Panc1 (cell line): ENCODE measurements around the gene CD5L. TPM values are rescaled to one million over a fixed set of nuclear protein-coding genes. Genes with fewer than 3 reads are reported as not detected.

Experiments used
- ATAC-seq: fragments of 200-7000 bp; cut with Tn5 transposase; 2 replicates; pipeline ENCODE4 v1.9.1; 2020; ENCODE audit warnings: mild to moderate bottlenecking, moderate library complexity
- BruUV-seq: library from RNA; stranded (reverse); fragments of 400-500 nt; replicated peaks from 2 replicates; lab custom pipeline; 2021; lab: Mats Ljungman, UMichigan
- CTCF ChIA-PET: fragments of 300-600 bp; sonication (Branson Sonifier 250); formaldehyde crosslinking; loops from one replicate; lab custom pipeline; 2022; ENCODE audit warnings: antibody characterized with exemption; lab: Charles Lee
- POLR2A ChIA-PET: fragments of 300-600 bp; sonication (Branson Sonifier 250); formaldehyde crosslinking; loops from one replicate; lab custom pipeline; 2022; ENCODE audit warnings: antibody characterized with exemption; lab: Charles Lee
- DNase-seq: peaks from one replicate; pipeline ENCODE4 v3.0.0-alpha.2; 2010; ENCODE audit warnings: low read depth, low spot score
- H3K27ac ChIP-seq: 2 replicates; pipeline ENCODE4 v1.5.1; 2011; ENCODE audit warnings: mild to moderate bottlenecking, low read length, inconsistent platforms
- H3K27me3 ChIP-seq: fragments of 200-500 bp; sonication (Bioruptor generic); 2 replicates; pipeline ENCODE4 v1.6.0; 2014; ENCODE audit warnings: low read length, inconsistent platforms; ENCODE audit not compliant: control insufficient read depth, insufficient read depth
- H3K36me3 ChIP-seq: fragments of 200-500 bp; sonication (Bioruptor generic); 2 replicates; pipeline ENCODE4 v1.5.1; 2014; ENCODE audit warnings: inconsistent platforms, mild to moderate bottlenecking, low read length, moderate library complexity; ENCODE audit not compliant: control insufficient read depth, insufficient read depth
- H3K4me1 ChIP-seq: 2 replicates; pipeline ENCODE4 v1.5.1; 2011; ENCODE audit warnings: inconsistent platforms, mild to moderate bottlenecking, low read length, moderate library complexity; ENCODE audit not compliant: control insufficient read depth, insufficient read depth
- H3K4me3 ChIP-seq, 2 experiments: 2 replicates each; pipeline ENCODE4 v1.5.1; 2011 to 2012; ENCODE audit warnings: low read depth in 2 of 2, low read length in 2 of 2, mild to moderate bottlenecking in 2 of 2, inconsistent platforms in 1 of 2, moderate library complexity in 1 of 2
- H3K9me3 ChIP-seq: fragments of 200-500 bp; sonication (Bioruptor generic); 2 replicates; pipeline ENCODE4 v1.5.1; 2014; ENCODE audit warnings: low read depth, mild to moderate bottlenecking, inconsistent platforms, low read length, moderate library complexity; ENCODE audit not compliant: control insufficient read depth, insufficient read depth
- POLR2AphosphoS5 ChIP-seq: IDR thresholded peaks from 2 replicates; pipeline ENCODE4 v1.6.1; 2012; ENCODE audit warnings: mild to moderate bottlenecking, low read depth, low read length, moderate library complexity
- REST ChIP-seq, 2 experiments: IDR thresholded peaks; 2 replicates each; pipeline ENCODE4 v1.6.1; 2011 to 2012; ENCODE audit warnings: low read depth in 2 of 2, control low read depth in 1 of 2, low read length in 1 of 2, mild to moderate bottlenecking in 1 of 2, moderate library complexity in 1 of 2; ENCODE audit not compliant: insufficient read depth in 1 of 2
- SIN3A ChIP-seq: IDR thresholded peaks from 2 replicates; pipeline ENCODE4 v1.6.1; 2012; ENCODE audit warnings: low read depth, mild to moderate bottlenecking, low read length, moderate library complexity, borderline replicate concordance; ENCODE audit not compliant: insufficient read depth
- TCF7L2 ChIP-seq: IDR thresholded peaks from 2 replicates; pipeline ENCODE4 v1.6.1; 2011; ENCODE audit warnings: mild to moderate bottlenecking, low read depth, low read length, inconsistent platforms
- in situ Hi-C: cut with HindIII; loops from 2 replicates; pipeline ENCODE4 v1.10.0; 2016; ENCODE audit warnings: low sequenced_read_pairs, low pct_unique_long_range_greater_than_20kb
- intact Hi-C: fragments of 100-400 bp; cut with micrococcal nuclease; formaldehyde crosslinking; loops from one replicate; pipeline ENCODE4 v1.10.0; 2022; ENCODE audit not compliant: unreplicated experiment
- total RNA-seq: library from RNA; stranded (reverse); gene quantifications from one replicate; pipeline ENCODE4 v1.2.1, GENCODE V29; 2021; ENCODE audit not compliant: unreplicated experiment
- TF ChIP-seq, protein P1 (sequence below): fragments of 450-650 bp; IDR thresholded peaks from 2 replicates; pipeline ENCODE4 v1.5.1; 2017; ENCODE audit warnings: mild to moderate bottlenecking

Gene CD5L
- total RNA-seq, 1 experiment from 2014 or later: not detected

DNA sequence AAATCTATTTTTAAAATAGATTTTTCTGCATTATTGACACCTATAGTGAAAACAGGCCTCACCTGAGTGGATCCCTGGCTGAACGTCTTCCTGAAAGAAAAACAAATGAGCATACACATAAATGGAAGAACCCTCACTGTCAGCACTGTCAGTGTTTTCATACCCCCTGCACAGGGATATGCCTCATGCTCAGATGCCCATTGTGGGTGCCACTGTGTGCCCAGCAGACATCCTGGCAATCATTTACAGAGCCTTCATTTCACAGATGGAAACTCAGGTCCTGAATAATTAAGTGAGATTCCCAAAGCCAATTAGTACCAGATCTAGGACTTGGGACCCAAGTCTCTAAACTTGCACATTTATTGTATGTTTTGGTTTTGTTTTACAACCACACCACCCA, 41.6 kb downstream of the CD5L start:
- Histone ChIP-seq H3K36me3 (no peaks in the 10 kb centered on the region), H3K4me3 (no peak overlapping the region), H3K4me1 (no peaks in the 10 kb centered on the region), H3K9me3 (no peaks in the 10 kb centered on the region), H3K27ac (no peak overlapping the region), H3K27me3 (peaks cover 2% of the 10 kb centered on the region; the same call in 1 of the 2 replicates)
- no peak for DNase-seq
- ChIA-PET POLR2A (no interaction called here), CTCF (no interaction called here)
- no peak for ATAC-seq
- intact Hi-C loops (no loop called here), in situ Hi-C loops (no loop called here)
- no peak for TF ChIP-seq POLR2AphosphoS5
- TF ChIP-seq SIN3A: no peak
- TF ChIP-seq TCF7L2: no peak
- no peak for TF ChIP-seq REST (IDR thresholded peaks at IDR 0.05; ENCODE audit: insufficient read depth in 1 of 2, low read depth in 2 of 2, low read length in 1 of 2)
- TF ChIP-seq, protein P1, sequence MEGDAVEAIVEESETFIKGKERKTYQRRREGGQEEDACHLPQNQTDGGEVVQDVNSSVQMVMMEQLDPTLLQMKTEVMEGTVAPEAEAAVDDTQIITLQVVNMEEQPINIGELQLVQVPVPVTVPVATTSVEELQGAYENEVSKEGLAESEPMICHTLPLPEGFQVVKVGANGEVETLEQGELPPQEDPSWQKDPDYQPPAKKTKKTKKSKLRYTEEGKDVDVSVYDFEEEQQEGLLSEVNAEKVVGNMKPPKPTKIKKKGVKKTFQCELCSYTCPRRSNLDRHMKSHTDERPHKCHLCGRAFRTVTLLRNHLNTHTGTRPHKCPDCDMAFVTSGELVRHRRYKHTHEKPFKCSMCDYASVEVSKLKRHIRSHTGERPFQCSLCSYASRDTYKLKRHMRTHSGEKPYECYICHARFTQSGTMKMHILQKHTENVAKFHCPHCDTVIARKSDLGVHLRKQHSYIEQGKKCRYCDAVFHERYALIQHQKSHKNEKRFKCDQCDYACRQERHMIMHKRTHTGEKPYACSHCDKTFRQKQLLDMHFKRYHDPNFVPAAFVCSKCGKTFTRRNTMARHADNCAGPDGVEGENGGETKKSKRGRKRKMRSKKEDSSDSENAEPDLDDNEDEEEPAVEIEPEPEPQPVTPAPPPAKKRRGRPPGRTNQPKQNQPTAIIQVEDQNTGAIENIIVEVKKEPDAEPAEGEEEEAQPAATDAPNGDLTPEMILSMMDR: no peak
- BruUV-seq: no TSS peak

DNA sequence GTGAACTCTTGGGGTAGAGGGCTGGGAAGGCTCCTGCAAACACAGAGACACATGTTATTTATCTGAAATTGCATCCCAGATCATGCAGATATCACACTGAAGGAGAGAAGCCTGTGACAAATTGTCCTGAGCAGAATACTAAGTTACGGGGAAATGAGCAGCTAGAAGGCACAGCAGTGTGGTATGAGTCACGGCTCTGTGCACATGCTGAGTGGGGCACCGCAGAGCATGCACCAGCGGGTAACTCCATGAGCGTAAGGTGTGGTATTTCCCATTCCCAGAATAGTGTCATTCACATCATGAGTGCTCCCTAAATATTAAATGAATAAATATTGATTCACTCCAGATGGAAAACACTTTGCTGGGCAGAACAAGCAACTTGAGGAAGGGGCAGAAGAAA, 43.4 kb downstream of the CD5L start:
- BruUV-seq: no TSS peak
- no peaks in the 10 kb centered on the region; the same call in 1 of the 2 replicates for H3K27me3 ChIP-seq
- H3K4me3 ChIP-seq: no peak overlapping the region
- H3K4me1 ChIP-seq: no peaks in the 10 kb centered on the region
- POLR2A ChIA-PET: no interaction called here
- in situ Hi-C loops (no loop called here), intact Hi-C loops (no loop called here)
- CTCF ChIA-PET: no interaction called here
- DNase-seq (no peak), ATAC-seq (no peak)
- 0 out of 2 replicates have a peak, but pooled peaks cover 2% of the 10 kb centered on the region for H3K9me3 ChIP-seq
- no peak overlapping the region for H3K27ac ChIP-seq
- TF ChIP-seq POLR2AphosphoS5 (no peak), SIN3A (no peak), TCF7L2 (no peak), REST (IDR thresholded peaks at IDR 0.05; ENCODE audit: insufficient read depth in 1 of 2, low read depth in 2 of 2, low read length in 1 of 2) (no peak)
- TF ChIP-seq, protein P1: no peak
- no peaks in the 10 kb centered on the region for H3K36me3 ChIP-seq
